Measurements from ENCODE around the gene TRAPPC13.

The TRAPPC13 gene

DNA sequence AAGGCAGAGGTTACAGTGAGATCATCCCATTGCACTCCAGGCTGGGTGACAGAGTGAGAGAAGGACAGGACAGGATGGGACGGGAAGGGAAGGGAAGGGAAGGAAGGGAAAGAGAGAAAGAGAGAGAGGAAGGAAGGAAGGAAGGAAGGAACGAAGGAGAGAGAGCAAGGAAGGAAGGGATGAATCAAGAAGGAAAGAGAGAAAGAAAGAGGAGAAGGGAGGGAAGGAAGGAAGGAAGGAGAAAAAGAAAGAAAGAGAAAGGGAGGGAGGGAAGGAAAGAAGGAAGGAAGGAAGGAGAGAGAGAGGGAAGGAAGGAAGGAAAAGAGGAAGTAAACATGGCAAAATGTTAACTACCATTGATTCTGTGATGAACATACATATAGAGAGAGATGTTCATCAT is 68.3 kb downstream of the TRAPPC13 start:
- no peak for DNase-seq

DNA sequence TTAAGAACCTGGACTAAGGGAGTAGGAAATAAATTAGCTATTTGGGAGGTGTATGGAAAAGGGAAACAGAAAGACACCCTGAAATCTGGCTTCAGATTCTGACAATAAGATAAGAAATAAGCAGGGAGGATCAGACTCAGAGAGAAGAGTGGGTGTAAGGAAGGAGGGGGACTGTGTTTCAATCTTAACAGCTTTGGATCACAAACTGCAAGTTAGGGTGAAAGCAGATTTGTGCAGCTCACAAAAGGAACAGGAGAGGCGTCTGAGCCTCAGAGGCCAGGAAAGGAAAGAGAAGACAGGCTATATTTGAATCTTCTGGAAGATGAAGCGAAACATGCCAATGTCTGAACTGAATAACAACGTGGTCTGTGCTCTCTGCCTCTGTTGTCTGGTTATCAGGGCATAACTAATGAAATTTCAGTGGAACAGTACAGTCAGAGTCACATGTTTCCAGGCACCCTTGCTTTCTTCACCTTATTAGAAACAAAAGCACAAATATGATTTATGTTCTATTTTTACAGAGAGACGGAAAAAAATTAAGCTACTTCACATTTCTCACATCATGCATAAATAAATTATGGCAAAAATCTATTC is 70.4 kb downstream of the TRAPPC13 start:
- DNase-seq: no peak

DNA sequence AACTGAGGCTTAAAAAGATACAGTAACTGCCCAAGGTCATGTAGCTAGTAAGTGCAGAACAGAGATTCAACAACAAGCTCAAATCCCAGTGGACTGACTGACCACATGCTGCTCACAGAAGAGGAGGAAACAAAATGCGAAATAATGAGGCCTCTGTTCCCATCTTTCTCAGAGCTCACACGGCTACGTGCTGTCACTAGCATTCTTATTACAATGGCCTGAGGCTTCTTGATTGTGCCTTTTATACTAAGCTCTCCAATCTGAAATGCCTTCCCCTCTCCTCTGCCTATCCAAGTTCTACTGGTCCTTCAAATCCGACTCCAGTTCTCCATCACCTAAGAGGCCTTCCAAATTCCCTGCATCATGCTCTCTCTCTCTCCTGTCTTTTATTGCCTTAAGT is 71.1 kb downstream of the TRAPPC13 start:
- no peak for DNase-seq

DNA sequence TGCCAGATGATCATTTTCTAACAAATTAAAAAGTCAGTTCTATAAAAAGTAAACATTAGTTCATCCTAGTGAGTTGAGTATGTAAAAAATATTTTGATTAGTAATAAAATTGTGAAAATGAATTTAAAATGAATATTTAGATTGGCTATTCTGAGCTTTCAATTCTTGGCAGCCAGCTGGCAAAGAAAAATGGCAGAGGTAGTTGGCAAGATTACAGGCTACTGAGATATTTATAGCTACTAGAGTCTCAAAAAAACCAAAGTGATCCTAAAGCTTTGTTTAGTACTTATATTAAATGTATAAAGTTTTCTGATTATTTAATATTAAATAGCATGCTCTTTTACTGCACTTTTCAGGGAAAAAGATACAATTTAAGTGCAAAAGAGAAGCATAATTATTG is 72.1 kb downstream of the TRAPPC13 start:
- DNase-seq: no peak

DNA sequence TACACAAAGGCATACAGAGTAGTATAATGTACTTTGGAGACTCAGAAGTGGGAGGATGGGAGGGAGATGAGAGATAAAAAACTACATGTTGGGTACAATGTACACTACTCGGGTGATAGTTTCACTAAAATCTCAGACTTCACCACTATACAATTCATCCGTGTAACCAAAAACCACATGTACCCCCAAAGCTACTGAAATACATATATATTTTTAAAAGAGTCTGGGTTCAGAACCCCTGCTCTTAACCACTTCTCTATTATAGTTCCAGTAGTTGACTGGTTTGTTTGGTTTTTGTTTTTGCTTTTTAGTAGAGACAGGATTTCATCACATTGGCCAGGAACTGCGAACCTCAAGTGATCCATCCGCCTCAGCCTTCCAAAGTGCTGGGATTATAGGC is 74.5 kb downstream of the TRAPPC13 start:
- DNase-seq: no peak

DNA sequence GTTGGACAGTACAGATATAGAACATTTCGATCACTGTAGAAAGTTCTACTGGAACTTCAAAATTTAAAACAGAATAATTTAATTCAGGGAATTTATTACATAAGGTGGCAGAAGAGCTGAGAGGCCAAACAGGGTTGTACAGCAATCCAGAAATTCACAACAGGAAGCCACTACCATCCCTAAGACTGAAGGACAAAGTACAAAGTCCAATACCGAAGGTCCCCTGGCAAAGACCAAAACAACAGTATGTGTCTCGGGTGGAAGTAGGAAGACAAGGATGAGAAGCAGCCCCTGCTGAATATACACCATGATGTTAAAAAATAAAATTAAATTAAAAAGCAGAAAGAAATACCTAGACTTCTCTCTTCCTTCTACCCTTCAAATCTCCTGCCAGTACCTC is 77.2 kb downstream of the TRAPPC13 start:
- DNase-seq: no peak

DNA sequence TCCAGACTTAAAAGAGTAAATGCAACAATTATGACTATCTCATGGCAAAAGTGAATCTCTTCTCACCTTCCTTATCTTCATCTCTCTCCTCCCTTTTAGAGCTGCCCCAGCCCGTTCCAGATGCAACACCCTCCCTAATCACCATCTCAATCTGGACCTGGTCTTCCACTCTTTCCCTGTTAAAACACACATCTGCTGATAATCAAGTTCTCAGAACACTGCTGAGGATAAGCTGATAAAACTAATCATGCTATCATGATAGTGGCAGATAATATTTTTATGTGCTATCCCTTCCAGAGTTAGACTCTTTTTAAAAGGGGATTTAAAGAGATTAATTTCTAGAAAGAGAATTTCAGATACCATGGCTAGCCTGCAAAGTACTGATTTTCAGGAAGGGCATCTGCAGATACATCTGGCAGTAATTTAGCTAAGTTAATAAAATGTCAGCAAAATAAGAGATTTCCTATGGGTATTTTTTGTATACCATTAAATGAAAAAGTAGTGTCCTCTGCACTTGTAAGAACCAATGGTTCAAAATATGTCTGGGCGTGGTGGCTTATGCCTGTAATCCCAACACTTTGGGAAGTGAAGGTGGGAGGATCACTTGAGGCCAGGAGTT is 79.9 kb downstream of the TRAPPC13 start:
- no peak for DNase-seq

DNA sequence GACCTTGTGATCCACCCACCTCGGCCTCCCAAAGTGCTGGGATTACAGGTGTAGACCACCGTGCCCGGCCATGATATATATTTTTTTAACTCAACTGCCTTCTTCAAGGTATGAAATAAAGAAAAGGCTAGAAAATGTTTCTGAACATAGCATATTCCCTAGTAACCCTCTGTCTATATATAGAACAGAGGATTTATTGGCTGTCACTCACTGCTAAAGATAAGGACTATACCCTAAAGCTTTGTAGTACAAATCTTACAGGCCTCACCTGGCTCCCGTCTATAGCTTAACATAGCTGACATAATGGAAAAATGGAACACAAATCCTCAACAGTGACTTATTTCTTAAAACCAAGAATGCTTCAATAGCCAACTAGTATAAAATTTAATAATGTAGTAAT is 82.8 kb downstream of the TRAPPC13 start:
- no peak for DNase-seq

DNA sequence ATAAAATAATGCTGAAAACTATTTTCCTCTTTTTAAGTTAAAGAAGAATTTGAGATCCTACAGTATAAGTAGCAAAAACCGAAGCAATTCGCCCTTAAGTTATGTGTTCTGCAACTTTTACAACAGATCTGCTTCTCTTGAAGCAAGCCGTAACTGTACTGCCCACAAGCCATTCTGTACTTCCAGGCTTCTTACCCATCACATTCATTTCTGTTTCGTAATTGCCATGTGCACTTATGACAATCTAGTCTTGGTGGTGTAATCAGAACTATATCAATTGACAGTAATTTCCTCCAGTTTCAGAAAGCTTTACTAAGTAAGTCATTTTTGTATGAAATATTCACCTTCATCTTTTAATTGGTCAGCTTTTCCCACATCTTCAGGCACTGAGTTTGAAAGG is 83.3 kb downstream of the TRAPPC13 start:
- DNase-seq: no peak
